Measurements from ENCODE around the gene ZSWIM5.
"Not testable (repeated sequence)": the region's sequence is repeated elsewhere in the genome, so short reads cannot be mapped to it uniquely, and the experiment has no call there.

Gene ZSWIM5

DNA sequence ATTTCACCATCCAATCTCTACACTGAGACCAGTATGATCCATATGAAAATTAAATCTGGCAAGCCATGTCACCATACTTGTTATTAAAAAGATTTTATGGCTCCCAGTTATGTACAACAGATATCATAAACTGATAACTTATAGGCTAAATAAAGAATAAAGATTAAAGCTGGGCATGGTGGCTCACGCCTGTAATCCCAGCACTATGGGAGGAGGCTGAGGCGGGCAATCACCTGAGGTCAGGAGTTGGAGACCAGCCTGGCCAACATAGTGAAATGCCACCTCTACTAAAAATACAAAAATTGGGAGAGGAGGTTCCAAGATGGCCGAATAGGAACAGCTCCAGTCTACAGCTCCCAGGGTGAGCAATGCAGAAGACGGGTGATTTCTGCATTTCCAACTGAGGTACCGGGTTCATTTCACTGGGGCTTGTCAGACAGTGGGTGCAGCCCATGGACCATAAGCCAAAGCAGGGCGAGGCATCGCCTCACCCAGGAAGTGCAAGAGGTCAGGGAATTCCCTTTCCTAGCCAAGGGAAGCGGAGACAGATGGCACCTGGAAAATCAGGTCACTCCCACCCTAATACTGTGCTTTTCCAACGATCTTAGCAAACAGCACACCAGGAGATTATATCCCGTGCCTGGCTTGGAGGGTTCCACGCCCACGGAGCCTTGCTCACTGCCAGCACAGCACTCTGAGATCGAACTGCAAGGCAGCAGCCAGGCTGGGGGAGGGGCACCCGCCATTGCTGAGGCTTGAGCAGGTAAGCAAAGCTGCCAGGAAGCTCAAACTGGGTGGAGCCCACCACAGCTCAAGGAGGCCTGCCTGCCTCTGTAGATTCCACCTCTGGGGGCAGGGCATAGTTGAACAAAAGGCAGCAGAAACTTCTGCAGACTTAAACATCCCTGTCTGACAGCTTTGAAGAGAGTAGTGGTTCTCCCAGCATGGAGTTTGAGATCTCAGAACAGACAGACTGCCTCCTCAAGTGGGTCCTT, 44.1 kb downstream of the ZSWIM5 start:
- in situ Hi-C loops (cut with MboI; ENCODE audit: low pct_unique_long_range_greater_than_20kb, low sequenced_read_pairs, unreplicated experiment); DNase-seq (ENCODE audit: low spot score): not testable (repeated sequence)

DNA sequence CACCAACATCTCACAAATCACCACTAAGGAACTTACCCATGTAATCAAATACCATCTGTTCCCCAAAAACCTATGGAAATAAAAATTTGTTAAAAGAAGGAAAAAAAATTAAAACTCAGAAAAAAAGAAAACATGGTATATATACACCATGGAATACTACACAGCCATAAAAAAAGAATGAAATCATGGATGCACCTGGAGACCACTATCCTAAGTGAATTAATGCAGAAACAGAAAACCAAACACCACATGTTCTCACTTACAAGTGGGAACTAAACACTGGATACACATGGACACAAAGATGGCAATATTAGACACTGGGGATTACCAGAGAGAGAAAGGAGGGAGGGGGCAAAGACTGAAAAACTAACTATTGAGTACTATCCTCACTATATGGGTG, 50.4 kb downstream of the ZSWIM5 start:
- DNase-seq (ENCODE audit: low spot score): no peak
- in situ Hi-C loops (cut with MboI; ENCODE audit: low pct_unique_long_range_greater_than_20kb, low sequenced_read_pairs, unreplicated experiment): no loop called here
- TF ChIP-seq, protein P1, sequence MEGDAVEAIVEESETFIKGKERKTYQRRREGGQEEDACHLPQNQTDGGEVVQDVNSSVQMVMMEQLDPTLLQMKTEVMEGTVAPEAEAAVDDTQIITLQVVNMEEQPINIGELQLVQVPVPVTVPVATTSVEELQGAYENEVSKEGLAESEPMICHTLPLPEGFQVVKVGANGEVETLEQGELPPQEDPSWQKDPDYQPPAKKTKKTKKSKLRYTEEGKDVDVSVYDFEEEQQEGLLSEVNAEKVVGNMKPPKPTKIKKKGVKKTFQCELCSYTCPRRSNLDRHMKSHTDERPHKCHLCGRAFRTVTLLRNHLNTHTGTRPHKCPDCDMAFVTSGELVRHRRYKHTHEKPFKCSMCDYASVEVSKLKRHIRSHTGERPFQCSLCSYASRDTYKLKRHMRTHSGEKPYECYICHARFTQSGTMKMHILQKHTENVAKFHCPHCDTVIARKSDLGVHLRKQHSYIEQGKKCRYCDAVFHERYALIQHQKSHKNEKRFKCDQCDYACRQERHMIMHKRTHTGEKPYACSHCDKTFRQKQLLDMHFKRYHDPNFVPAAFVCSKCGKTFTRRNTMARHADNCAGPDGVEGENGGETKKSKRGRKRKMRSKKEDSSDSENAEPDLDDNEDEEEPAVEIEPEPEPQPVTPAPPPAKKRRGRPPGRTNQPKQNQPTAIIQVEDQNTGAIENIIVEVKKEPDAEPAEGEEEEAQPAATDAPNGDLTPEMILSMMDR (IDR thresholded peaks at IDR 0.05; ENCODE audit: extremely low read depth, insufficient read depth, missing control alignments): no peak

DNA sequence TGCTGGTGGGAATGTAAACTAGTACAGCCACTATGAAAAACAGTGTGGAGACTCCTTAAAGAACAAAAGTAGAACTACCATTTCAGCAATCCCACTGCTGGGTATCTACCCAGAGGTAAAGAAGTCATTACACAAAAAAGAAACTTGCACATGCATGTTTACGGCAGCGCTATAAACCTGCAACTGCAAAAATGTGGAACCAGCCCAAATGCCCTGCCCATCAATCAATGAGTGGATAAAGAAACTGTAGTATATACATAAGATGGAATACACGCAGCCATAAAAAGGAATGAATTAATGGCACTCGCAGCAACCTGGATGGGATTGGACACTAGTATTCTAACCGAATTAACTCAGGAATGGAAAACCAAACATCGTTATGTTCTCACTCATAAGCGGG, 51.0 kb downstream of the ZSWIM5 start:
- no peak for DNase-seq (ENCODE audit: low spot score)
- TF ChIP-seq, protein P1 (IDR thresholded peaks at IDR 0.05; ENCODE audit: extremely low read depth, insufficient read depth, missing control alignments): no peak
- in situ Hi-C loops (cut with MboI; ENCODE audit: low pct_unique_long_range_greater_than_20kb, low sequenced_read_pairs, unreplicated experiment): no loop called here

DNA sequence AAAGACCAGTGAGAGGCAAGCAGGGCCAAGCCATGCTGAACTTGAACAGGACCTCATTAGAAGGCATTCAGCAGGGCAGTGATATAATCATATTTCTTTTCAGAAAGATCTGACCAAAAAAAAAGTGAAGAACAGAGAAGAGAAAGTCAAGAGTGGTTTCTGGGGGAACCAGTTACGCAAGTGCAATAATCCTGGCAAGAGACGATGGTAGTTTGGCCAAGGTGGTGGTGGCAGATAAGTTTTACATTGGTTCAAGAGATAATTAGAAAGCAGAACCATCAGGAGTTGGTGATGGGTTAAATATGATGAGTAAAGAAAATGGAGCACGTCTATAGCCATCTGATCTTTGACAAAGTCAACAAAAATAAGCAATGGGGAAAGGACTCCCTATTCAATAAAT, 54.3 kb downstream of the ZSWIM5 start:
- in situ Hi-C loops (cut with MboI; ENCODE audit: low pct_unique_long_range_greater_than_20kb, low sequenced_read_pairs, unreplicated experiment): no loop called here
- TF ChIP-seq, protein P1 (IDR thresholded peaks at IDR 0.05; ENCODE audit: extremely low read depth, insufficient read depth, missing control alignments): no peak
- DNase-seq (ENCODE audit: low spot score): no peak

DNA sequence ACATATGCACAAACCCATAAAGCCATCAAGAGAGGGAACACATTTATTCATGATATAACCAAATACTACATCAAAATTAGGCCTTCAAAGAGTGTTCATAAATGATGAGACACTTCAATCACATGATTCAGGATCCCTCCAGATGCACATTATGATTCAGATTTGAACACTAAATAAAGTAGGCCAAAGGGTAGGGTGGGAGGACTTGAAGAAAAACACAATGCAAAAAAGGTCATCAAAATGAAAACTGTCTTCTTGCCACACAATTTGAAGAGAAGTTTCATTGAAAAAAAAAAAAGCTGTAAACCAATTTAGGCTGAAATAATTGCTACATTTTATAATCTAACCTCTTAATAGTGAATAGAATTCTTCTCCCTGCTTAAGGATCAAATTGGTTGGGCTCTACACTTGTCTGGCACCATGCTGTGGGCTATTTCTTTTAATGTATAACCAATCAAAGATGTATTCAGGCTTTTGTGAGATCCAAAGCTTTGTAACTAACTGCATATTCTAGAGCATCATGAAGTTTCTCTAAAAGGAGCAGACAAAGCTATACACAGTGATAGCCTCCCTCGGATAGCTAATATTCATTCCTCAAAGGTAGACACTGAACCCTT, 58.1 kb downstream of the ZSWIM5 start:
- no peak for DNase-seq (ENCODE audit: low spot score)
- TF ChIP-seq, protein P1 (IDR thresholded peaks at IDR 0.05; ENCODE audit: extremely low read depth, insufficient read depth, missing control alignments): no peak
- in situ Hi-C loops (cut with MboI; ENCODE audit: low pct_unique_long_range_greater_than_20kb, low sequenced_read_pairs, unreplicated experiment): no loop called here

DNA sequence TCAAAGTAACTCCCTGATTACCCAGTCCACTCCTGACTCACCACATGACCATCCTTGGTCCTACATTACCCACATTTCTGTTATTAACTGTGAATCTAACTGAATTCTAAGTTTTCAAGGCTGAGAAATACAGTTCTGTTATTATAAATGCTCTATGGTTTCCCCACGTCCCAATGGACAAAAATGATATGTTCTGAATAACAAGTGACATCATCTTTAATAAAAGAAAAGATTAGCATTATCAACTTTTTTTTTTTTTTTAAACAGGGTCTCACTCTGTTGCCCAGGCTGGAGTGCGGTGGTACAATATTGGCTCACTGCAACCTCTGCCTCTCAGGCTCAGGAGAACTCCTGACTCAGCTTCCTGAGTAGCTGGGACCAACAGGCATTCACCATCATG, 59.6 kb downstream of the ZSWIM5 start:
- no peak for DNase-seq (ENCODE audit: low spot score)
- in situ Hi-C loops (cut with MboI; ENCODE audit: low pct_unique_long_range_greater_than_20kb, low sequenced_read_pairs, unreplicated experiment): no loop called here
- TF ChIP-seq, protein P1 (IDR thresholded peaks at IDR 0.05; ENCODE audit: extremely low read depth, insufficient read depth, missing control alignments): no peak
